Measurements from ENCODE around the gene BLM. TPM values are rescaled to one million over a fixed set of nuclear protein-coding genes. Genes with fewer than 3 reads are reported as not detected.

Gene BLM
- total RNA-seq, 1 donor from 2014 or later, result 3.7 TPM

GRCh38 chr15:90749754-90750153, 32.6 kb downstream of the BLM start:
- H3K4me3 Mint-ChIP-seq (ENCODE audit: unreplicated experiment), result no peak overlapping the region
- no peak overlapping the region for H3K27ac Mint-ChIP-seq (ENCODE audit: unreplicated experiment)
- no peaks in the 10 kb centered on the region for H3K27me3 ChIP-seq (ENCODE audit: insufficient read depth, low read length)
- H3K27me3 Mint-ChIP-seq (ENCODE audit: low read depth, unreplicated experiment), result no peaks in the 10 kb centered on the region
- no peak overlapping the region for H3K4me2 ChIP-seq (ENCODE audit: low read length)
- H4K20me1 ChIP-seq (ENCODE audit: insufficient read depth, low read length), result no peaks in the 10 kb centered on the region
- DNase-seq (ENCODE audit: low read depth) (no peak), FAIRE-seq (no peak)
- no peaks in the 10 kb centered on the region for H3K36me3 Mint-ChIP-seq (ENCODE audit: low read depth, unreplicated experiment)
- TF ChIP-seq CTCF (IDR thresholded peaks at IDR 0.05; ENCODE audit: insufficient read depth, low read depth, low read length) (no peak), EZH2 (IDR thresholded peaks at IDR 0.05; ENCODE audit: insufficient read depth, low read length) (no peak)
- H3K4me1 ChIP-seq (ENCODE audit: insufficient read depth, low read length), result no peaks in the 10 kb centered on the region
- no peaks in the 10 kb centered on the region for H3K9me3 ChIP-seq (ENCODE audit: insufficient read depth, low read depth, low read length)
- H3K36me3 ChIP-seq (ENCODE audit: insufficient read depth, low read length), result no peaks in the 10 kb centered on the region
- no peak overlapping the region for H3K9ac ChIP-seq (ENCODE audit: low read length)
- H3K9me3 Mint-ChIP-seq (ENCODE audit: unreplicated experiment), result no peaks in the 10 kb centered on the region
- peaks cover 6% of the 10 kb centered on the region for H3K4me1 Mint-ChIP-seq (ENCODE audit: low read depth, unreplicated experiment)
- H3K79me2 ChIP-seq (ENCODE audit: insufficient read depth, low read length), result no peaks in the 10 kb centered on the region
- H2AFZ ChIP-seq (ENCODE audit: low read depth, low read length), result no peak overlapping the region
- H3K4me3 ChIP-seq (ENCODE audit: insufficient read depth, low read depth, low read length), result no peak overlapping the region
- no peak overlapping the region for H3K27ac ChIP-seq (ENCODE audit: low read depth, low read length)

GRCh38 chr15:90750186-90750585, 33.0 kb downstream of the BLM start:
- no peak for DNase-seq (ENCODE audit: low read depth)
- H3K27ac Mint-ChIP-seq (ENCODE audit: unreplicated experiment), result no peak overlapping the region
- no peak for FAIRE-seq
- Histone ChIP-seq H3K27ac (ENCODE audit: low read depth, low read length) (no peak overlapping the region), H3K27me3 (ENCODE audit: insufficient read depth, low read length) (no peaks in the 10 kb centered on the region), H3K9me3 (ENCODE audit: insufficient read depth, low read depth, low read length) (no peaks in the 10 kb centered on the region), H3K9ac (ENCODE audit: low read length) (no peak overlapping the region), H3K4me3 (ENCODE audit: insufficient read depth, low read depth, low read length) (no peak overlapping the region), H4K20me1 (ENCODE audit: insufficient read depth, low read length) (no peaks in the 10 kb centered on the region), H3K4me1 (ENCODE audit: insufficient read depth, low read length) (no peaks in the 10 kb centered on the region), H3K79me2 (ENCODE audit: insufficient read depth, low read length) (no peaks in the 10 kb centered on the region), H2AFZ (ENCODE audit: low read depth, low read length) (no peak overlapping the region), H3K4me2 (ENCODE audit: low read length) (no peak overlapping the region), H3K36me3 (ENCODE audit: insufficient read depth, low read length) (no peaks in the 10 kb centered on the region)
- TF ChIP-seq EZH2 (IDR thresholded peaks at IDR 0.05; ENCODE audit: insufficient read depth, low read length) (no peak), CTCF (IDR thresholded peaks at IDR 0.05; ENCODE audit: insufficient read depth, low read depth, low read length) (no peak)
- peaks cover 6% of the 10 kb centered on the region for H3K4me1 Mint-ChIP-seq (ENCODE audit: low read depth, unreplicated experiment)
- H3K36me3 Mint-ChIP-seq (ENCODE audit: low read depth, unreplicated experiment), result no peaks in the 10 kb centered on the region
- no peaks in the 10 kb centered on the region for H3K9me3 Mint-ChIP-seq (ENCODE audit: unreplicated experiment)
- no peak overlapping the region for H3K4me3 Mint-ChIP-seq (ENCODE audit: unreplicated experiment)
- H3K27me3 Mint-ChIP-seq (ENCODE audit: low read depth, unreplicated experiment), result no peaks in the 10 kb centered on the region

- Mint-ChIP-seq H3K27me3 (ENCODE audit: low read depth, unreplicated experiment) (no peaks in the 10 kb centered on the region), H3K27ac (ENCODE audit: unreplicated experiment) (no peak overlapping the region), H3K36me3 (ENCODE audit: low read depth, unreplicated experiment) (no peaks in the 10 kb centered on the region), H3K9me3 (ENCODE audit: unreplicated experiment) (no peaks in the 10 kb centered on the region), H3K4me3 (ENCODE audit: unreplicated experiment) (no peak overlapping the region), H3K4me1 (ENCODE audit: low read depth, unreplicated experiment) (peaks cover 6% of the 10 kb centered on the region)
- no peaks in the 10 kb centered on the region for H3K4me1 ChIP-seq (ENCODE audit: insufficient read depth, low read length)
- no peaks in the 10 kb centered on the region for H3K79me2 ChIP-seq (ENCODE audit: insufficient read depth, low read length)
- H3K27ac ChIP-seq (ENCODE audit: low read depth, low read length), result no peak overlapping the region
- DNase-seq (ENCODE audit: low read depth) (no peak), FAIRE-seq (no peak)
- H3K27me3 ChIP-seq (ENCODE audit: insufficient read depth, low read length), result no peaks in the 10 kb centered on the region
- H3K9me3 ChIP-seq (ENCODE audit: insufficient read depth, low read depth, low read length), result no peaks in the 10 kb centered on the region
- no peaks in the 10 kb centered on the region for H3K36me3 ChIP-seq (ENCODE audit: insufficient read depth, low read length)
- no peak overlapping the region for H3K4me3 ChIP-seq (ENCODE audit: insufficient read depth, low read depth, low read length)
- H3K9ac ChIP-seq (ENCODE audit: low read length), result no peak overlapping the region
- no peak for TF ChIP-seq CTCF (IDR thresholded peaks at IDR 0.05; ENCODE audit: insufficient read depth, low read depth, low read length)
- H3K4me2 ChIP-seq (ENCODE audit: low read length), result no peak overlapping the region
- no peaks in the 10 kb centered on the region for H4K20me1 ChIP-seq (ENCODE audit: insufficient read depth, low read length)
- no peak overlapping the region for H2AFZ ChIP-seq (ENCODE audit: low read depth, low read length)
These were observed 34.2 kb downstream of the BLM start for GRCh38 chr15:90751300-90751825.

Measured in astrocyte (in vitro differentiated cells and primary cell).